K562 (cell line): ENCODE results near the gene PRSS27. TPM values are rescaled to one million over a fixed set of nuclear protein-coding genes. Genes with fewer than 3 reads are reported as not detected.

Experiments used
- ARID3B ChIP-seq: fragments of 250-450 bp; sonication (Bioruptor Pico); IDR thresholded peaks from 2 replicates; pipeline ENCODE4 v1.4.0; 2020; ENCODE audit warnings: borderline replicate concordance
- ATF7 ChIP-seq: fragments of 450-650 bp; IDR thresholded peaks from 2 replicates; pipeline ENCODE4 v1.7.1; 2014; ENCODE audit warnings: mild to moderate bottlenecking, moderate library complexity
- CAMTA2 ChIP-seq: fragments of 250-450 bp; sonication (Bioruptor Pico); conservative IDR thresholded peaks from 2 replicates; pipeline ENCODE4 v1.5.1; 2022
- FOSL1 ChIP-seq: fragments of 200-800 bp; sonication (Bioruptor generic); conservative IDR thresholded peaks from 2 replicates; pipeline ENCODE4 v1.6.1; 2016; ENCODE audit warnings: missing genetic modification characterization, missing compliant biosample characterization
- HDAC8 ChIP-seq: fragments of 450-650 bp; IDR thresholded peaks from 2 replicates; pipeline ENCODE4 v1.6.1; 2016; ENCODE audit warnings: mild to moderate bottlenecking, missing genetic modification characterization, moderate library complexity, missing compliant biosample characterization
- MCM3 ChIP-seq: fragments of 450-650 bp; IDR thresholded peaks from 2 replicates; pipeline ENCODE4 v1.6.1; 2016
- NFIC ChIP-seq: fragments of 450-650 bp; IDR thresholded peaks from 2 replicates; pipeline ENCODE4 v1.6.1; 2017; ENCODE audit warnings: mild to moderate bottlenecking, inconsistent platforms
- NFRKB ChIP-seq: fragments of 450-650 bp; IDR thresholded peaks from 2 replicates; pipeline ENCODE4 v1.6.1; 2016; ENCODE audit warnings: low read depth
- ZKSCAN8 ChIP-seq: fragments of 200-800 bp; sonication (Bioruptor generic); IDR thresholded peaks from 2 replicates; pipeline ENCODE4 v1.6.1; 2016; ENCODE audit warnings: missing genetic modification characterization, missing compliant biosample characterization
- ZNF124 ChIP-seq: sonication (generic); formaldehyde crosslinking; IDR thresholded peaks from 2 replicates; pipeline ENCODE4 v1.8.1; 2022; ENCODE audit warnings: missing genetic modification reagents
- ZNF41 ChIP-seq: fragments of 250-450 bp; sonication (Bioruptor Pico); conservative IDR thresholded peaks from 2 replicates; pipeline ENCODE4 v1.4.0; 2020; ENCODE audit warnings: mild to moderate bottlenecking
- ZNF561 ChIP-seq: fragments of 450-650 bp; formaldehyde crosslinking; conservative IDR thresholded peaks from 2 replicates; pipeline ENCODE4 v1.4.0; 2020; ENCODE audit warnings: mild to moderate bottlenecking, moderate library complexity
- polyA plus RNA-seq, 8 experiments: library from polyadenylated mRNA; depleted of rRNA in 4 of 8; stranded (reverse) in 5 of 8; unstranded in 3 of 8; fragments of >200 nt; fragmentation: Nextera tagmentation in 2 of 8; fragmentation: Illumina TruSeq in 1 of 8; extraction: Ambion mirVana in 2 of 8; extraction: Trizol in 1 of 8; gene quantifications; 2 replicates each; pipeline versions ENCODE4 v1.2.1 to v1.2.3, GENCODE V29; 2011 to 2014; ENCODE audit warnings: inconsistent platforms in 1 of 8, missing spikeins in 1 of 8
- total RNA-seq, 7 experiments: library from RNA; depleted of rRNA in 6 of 7; stranded (reverse); fragments of >200 nt in 6 of 7; fragmentation: Illumina TruSeq in 2 of 7; extraction: Trizol in 2 of 7; gene quantifications; 2 replicates each; pipeline versions ENCODE4 v1.2.1 to v1.2.3, GENCODE V29; 2011 to 2021; ENCODE audit warnings: low replicate concordance in 1 of 7
- TF ChIP-seq, protein P1 (sequence below): fragments of 250-450 bp; sonication (Bioruptor Pico); IDR thresholded peaks from 2 replicates; pipeline ENCODE4 v1.5.0; 2021; ENCODE audit warnings: mild to moderate bottlenecking, moderate library complexity
- TF ChIP-seq, protein P2 (sequence below): fragments of 150-350 bp; conservative IDR thresholded peaks from 2 replicates; pipeline ENCODE4 v1.6.1; 2014; ENCODE audit warnings: low read length
- TF ChIP-seq, protein P3 (sequence below): IDR thresholded peaks from 3 replicates; pipeline ENCODE4 v1.6.1; 2011; ENCODE audit warnings: borderline replicate concordance, mild to moderate bottlenecking, moderate library complexity; ENCODE audit not compliant: insufficient read length; ENCODE audit errors: extremely low read depth
- TF ChIP-seq, protein P4 (sequence below): sonication (generic); formaldehyde crosslinking; IDR thresholded peaks from 2 replicates; pipeline ENCODE4 v1.8.0; 2022; ENCODE audit warnings: mild to moderate bottlenecking, missing genetic modification reagents

PRSS27 gene
- total and polyA plus RNA-seq, 9 of the 15 experiments (the other 6 are each of a cell fraction or from before 2014, with no cell fraction given) = 0.09 to 0.20 (median 0.17) TPM; not detected in 5

GRCh38 chr16:2682209-2683021, 37.6 kb downstream of the PRSS27 start, which contains the start of gene KCTD5 (continued):
- TF ChIP-seq ZKSCAN8 (CRISPR knock-in tag) (no peak), MCM3 (no peak), FOSL1 (peak; percentile 63; the same call in 1 of the 2 replicates), ARID3B (CRISPR knock-in tag) (no peak), ATF7 (peak; percentile 86), ZNF41 (CRISPR knock-in tag) (no peak), HDAC8 (tag) (no peak), NFRKB (peak; percentile 91), CAMTA2 (CRISPR knock-in tag) (no peak), NFIC (peak; percentile 68), ZNF124 (no peak), ZNF561 (CRISPR knock-in tag) (no peak)
- TF ChIP-seq, protein P1, sequence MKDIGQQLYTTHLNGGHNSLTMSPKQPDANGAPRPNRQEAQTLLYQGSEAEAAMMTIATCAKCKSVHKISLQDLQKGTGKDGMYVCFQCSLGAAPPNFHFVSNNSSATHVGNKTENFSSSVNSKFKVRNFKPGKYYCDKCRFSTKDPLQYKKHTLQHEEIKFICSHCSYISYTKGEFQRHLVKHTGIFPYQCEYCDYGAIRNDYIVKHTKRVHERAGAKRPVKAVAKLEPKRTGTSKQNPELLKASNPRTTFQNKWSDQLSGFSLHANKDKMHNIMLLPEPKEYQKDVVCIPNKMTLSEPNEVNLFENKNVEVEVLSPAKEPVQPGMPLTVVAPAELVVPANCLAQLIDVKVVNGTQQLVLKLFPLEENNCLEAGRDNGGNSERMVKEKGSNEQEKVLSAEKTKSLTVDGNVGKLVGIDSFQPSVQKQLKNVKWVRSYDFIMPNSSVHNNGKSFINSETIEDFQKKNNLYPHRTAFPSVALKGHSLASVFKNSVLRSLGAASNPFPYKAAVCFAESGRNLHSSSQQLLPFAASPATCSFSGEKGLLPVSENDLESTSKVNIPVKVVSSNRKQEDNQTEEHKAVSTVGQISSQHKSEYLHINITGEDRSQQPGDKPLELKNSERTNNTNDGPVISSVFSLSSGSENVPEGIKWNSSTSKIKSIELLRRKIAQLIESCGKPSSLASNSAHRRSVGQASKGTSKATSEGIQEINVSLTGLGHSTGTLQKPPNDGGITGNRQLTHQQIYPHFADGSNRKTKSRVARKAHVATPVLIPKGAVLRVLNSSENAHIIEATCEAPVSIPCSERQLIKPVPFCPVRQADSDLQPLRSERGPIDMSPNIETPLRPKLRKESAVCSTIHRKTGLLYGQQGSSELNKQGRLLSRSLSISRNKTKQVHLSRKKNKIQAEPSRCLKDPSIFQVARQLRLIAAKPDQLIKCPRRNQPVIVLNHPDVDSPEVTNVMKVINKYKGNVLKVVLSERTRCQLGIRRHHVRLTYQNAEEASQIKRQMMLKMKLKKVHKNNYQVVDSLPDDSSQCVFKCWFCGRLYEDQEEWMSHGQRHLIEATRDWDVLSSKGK (CRISPR knock-in tag) = no peak
- TF ChIP-seq, protein P2, sequence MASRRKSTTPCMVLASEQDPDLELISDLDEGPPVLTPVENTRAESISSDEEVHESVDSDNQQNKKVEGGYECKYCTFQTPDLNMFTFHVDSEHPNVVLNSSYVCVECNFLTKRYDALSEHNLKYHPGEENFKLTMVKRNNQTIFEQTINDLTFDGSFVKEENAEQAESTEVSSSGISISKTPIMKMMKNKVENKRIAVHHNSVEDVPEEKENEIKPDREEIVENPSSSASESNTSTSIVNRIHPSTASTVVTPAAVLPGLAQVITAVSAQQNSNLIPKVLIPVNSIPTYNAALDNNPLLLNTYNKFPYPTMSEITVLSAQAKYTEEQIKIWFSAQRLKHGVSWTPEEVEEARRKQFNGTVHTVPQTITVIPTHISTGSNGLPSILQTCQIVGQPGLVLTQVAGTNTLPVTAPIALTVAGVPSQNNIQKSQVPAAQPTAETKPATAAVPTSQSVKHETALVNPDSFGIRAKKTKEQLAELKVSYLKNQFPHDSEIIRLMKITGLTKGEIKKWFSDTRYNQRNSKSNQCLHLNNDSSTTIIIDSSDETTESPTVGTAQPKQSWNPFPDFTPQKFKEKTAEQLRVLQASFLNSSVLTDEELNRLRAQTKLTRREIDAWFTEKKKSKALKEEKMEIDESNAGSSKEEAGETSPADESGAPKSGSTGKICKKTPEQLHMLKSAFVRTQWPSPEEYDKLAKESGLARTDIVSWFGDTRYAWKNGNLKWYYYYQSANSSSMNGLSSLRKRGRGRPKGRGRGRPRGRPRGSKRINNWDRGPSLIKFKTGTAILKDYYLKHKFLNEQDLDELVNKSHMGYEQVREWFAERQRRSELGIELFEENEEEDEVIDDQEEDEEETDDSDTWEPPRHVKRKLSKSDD = no peak
- TF ChIP-seq, protein P3, sequence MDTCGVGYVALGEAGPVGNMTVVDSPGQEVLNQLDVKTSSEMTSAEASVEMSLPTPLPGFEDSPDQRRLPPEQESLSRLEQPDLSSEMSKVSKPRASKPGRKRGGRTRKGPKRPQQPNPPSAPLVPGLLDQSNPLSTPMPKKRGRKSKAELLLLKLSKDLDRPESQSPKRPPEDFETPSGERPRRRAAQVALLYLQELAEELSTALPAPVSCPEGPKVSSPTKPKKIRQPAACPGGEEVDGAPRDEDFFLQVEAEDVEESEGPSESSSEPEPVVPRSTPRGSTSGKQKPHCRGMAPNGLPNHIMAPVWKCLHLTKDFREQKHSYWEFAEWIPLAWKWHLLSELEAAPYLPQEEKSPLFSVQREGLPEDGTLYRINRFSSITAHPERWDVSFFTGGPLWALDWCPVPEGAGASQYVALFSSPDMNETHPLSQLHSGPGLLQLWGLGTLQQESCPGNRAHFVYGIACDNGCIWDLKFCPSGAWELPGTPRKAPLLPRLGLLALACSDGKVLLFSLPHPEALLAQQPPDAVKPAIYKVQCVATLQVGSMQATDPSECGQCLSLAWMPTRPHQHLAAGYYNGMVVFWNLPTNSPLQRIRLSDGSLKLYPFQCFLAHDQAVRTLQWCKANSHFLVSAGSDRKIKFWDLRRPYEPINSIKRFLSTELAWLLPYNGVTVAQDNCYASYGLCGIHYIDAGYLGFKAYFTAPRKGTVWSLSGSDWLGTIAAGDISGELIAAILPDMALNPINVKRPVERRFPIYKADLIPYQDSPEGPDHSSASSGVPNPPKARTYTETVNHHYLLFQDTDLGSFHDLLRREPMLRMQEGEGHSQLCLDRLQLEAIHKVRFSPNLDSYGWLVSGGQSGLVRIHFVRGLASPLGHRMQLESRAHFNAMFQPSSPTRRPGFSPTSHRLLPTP = no peak
- TF ChIP-seq, protein P4, sequence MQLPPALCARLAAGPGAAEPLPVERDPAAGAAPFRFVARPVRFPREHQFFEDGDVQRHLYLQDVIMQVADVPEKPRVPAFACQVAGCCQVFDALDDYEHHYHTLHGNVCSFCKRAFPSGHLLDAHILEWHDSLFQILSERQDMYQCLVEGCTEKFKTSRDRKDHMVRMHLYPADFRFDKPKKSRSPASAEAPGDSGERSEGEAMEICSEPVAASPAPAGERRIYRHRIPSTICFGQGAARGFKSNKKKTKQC (CRISPR knock-in tag) = no peak; the same call in 1 of the 2 replicates
